H1 (cell line): Measurements from ENCODE around the gene GRK5. TPM values are rescaled to one million over a fixed set of nuclear protein-coding genes. Genes with fewer than 3 reads are reported as not detected.

Experiments used
- CTCF ChIA-PET: fragments of 300-600 bp; sonication (Branson Sonifier 250); formaldehyde crosslinking; loops from one replicate; lab custom pipeline; 2021; ENCODE audit not compliant: partially characterized antibody; lab: Charles Lee
- POLR2A ChIA-PET: fragments of 300-600 bp; sonication (Branson Sonifier 250); formaldehyde crosslinking; loops from one replicate; lab custom pipeline; 2021; ENCODE audit warnings: inconsistent platforms; ENCODE audit not compliant: partially characterized antibody; lab: Charles Lee
- DNase-seq, 2 experiments: peaks; one replicate each; pipeline versions ENCODE4 v3.0.0 to v3.0.0-alpha.2; 2010 to 2022; ENCODE audit warnings: low spot score in 2 of 2, low read depth in 1 of 2, mixed read lengths in 1 of 2
- FAIRE-seq: peaks from 2 replicates; lab custom pipeline; 2011; peaks lifted over from hg19 to GRCh38; lab: Jason Lieb, UNC
- H2AFZ ChIP-seq: 2 replicates; pipeline ENCODE4 v1.8.1; 2012; ENCODE audit warnings: low read length, inconsistent platforms
- H2AK5ac ChIP-seq: 2 replicates; pipeline ENCODE4 v1.6.1; 2013; ENCODE audit warnings: low read depth, low read length
- H2BK120ac ChIP-seq: replicated peaks from 2 replicates; pipeline ENCODE3; 2013; ENCODE audit warnings: low read depth, low read length, inconsistent platforms
- H2BK12ac ChIP-seq: 2 replicates; pipeline ENCODE4 v1.6.1; 2013; ENCODE audit warnings: low read depth, low read length
- H2BK15ac ChIP-seq: 2 replicates; pipeline ENCODE4 v1.6.1; 2013; ENCODE audit warnings: low read length
- H2BK20ac ChIP-seq: 2 replicates; pipeline ENCODE4 v1.6.1; 2013; ENCODE audit warnings: low read length
- H2BK5ac ChIP-seq: 2 replicates; pipeline ENCODE4 v1.6.1; 2013; ENCODE audit warnings: low read depth, low read length
- H3K14ac ChIP-seq: 2 replicates; pipeline ENCODE4 v1.6.1; 2013; ENCODE audit warnings: inconsistent platforms; ENCODE audit not compliant: insufficient read length
- H3K18ac ChIP-seq: 2 replicates; pipeline ENCODE4 v1.6.1; 2013; ENCODE audit warnings: low read length; ENCODE audit errors: extremely low read depth
- H3K23ac ChIP-seq: 2 replicates; pipeline ENCODE4 v1.6.1; 2013; ENCODE audit warnings: inconsistent platforms; ENCODE audit not compliant: insufficient read length
- H3K23me2 ChIP-seq: 2 replicates; pipeline ENCODE4 v1.6.1; 2013; ENCODE audit warnings: low read depth, low read length
- H3K27ac ChIP-seq: 2 replicates; pipeline ENCODE4 v1.6.1; 2011; ENCODE audit warnings: low read depth, low read length, inconsistent platforms
- H3K27me3 ChIP-seq, 4 experiments: replicated peaks in 1 of 4; 1 replicate in 1 of 4; 2 replicates in 3 of 4; pipeline versions ENCODE4 v1.6.1 to v1.8.1; 2011 to 2013; ENCODE audit warnings: low read length in 3 of 4, mild to moderate bottlenecking in 3 of 4, inconsistent platforms in 2 of 4, mixed read lengths in 2 of 4, moderate library complexity in 1 of 4; ENCODE audit not compliant: control insufficient read depth in 3 of 4, insufficient read depth in 3 of 4; ENCODE audit errors: extremely low read depth in 1 of 4
- H3K36me3 ChIP-seq, 4 experiments: 2 replicates each; pipeline versions ENCODE4 v1.6.1 to v1.8.1; 2011 to 2013; ENCODE audit warnings: mild to moderate bottlenecking in 4 of 4, low read length in 3 of 4, moderate library complexity in 2 of 4, control low read depth in 1 of 4, inconsistent platforms in 1 of 4; ENCODE audit not compliant: insufficient read depth in 4 of 4, control insufficient read depth in 2 of 4
- H3K4ac ChIP-seq: replicated peaks from 2 replicates; pipeline ENCODE3; 2013; ENCODE audit warnings: low read length, low read depth, mixed read lengths, inconsistent platforms; ENCODE audit not compliant: insufficient read length
- H3K4me1 ChIP-seq, 4 experiments: replicated peaks in 1 of 4; 1 replicate in 1 of 4; 2 replicates in 3 of 4; pipeline versions ENCODE4 v1.6.1 to v1.8.1; 2011 to 2013; ENCODE audit warnings: low read length in 3 of 4, inconsistent platforms in 2 of 4, mixed read lengths in 1 of 4; ENCODE audit not compliant: insufficient read depth in 4 of 4, control insufficient read depth in 3 of 4
- H3K4me2 ChIP-seq, 2 experiments: 2 replicates each; pipeline versions ENCODE4 v1.6.1 to v1.8.1; 2011 to 2013; ENCODE audit warnings: low read depth in 2 of 2, low read length in 2 of 2, control low read depth in 1 of 2, inconsistent platforms in 1 of 2, mild to moderate bottlenecking in 1 of 2; ENCODE audit not compliant: insufficient read depth in 1 of 2
- H3K4me3 ChIP-seq, 4 experiments: fragments of 200-600, 300-600 bp in 1 of 4; sonication (generic), shearing (Covaris generic), sonication (Bioruptor Twin) in 1 of 4; 2 replicates each; pipeline versions ENCODE4 v1.5.1 to v1.8.1; 2011 to 2016; ENCODE audit warnings: low read length in 4 of 4, low read depth in 3 of 4, control low read depth in 2 of 4, inconsistent platforms in 2 of 4, mild to moderate bottlenecking in 2 of 4, mixed read lengths in 1 of 4, moderate library complexity in 1 of 4; ENCODE audit not compliant: insufficient read depth in 2 of 4; ENCODE audit errors: extremely low read depth in 1 of 4
- H3K56ac ChIP-seq: replicated peaks from 2 replicates; pipeline ENCODE3; 2013; ENCODE audit warnings: low read depth, mild to moderate bottlenecking, mixed read lengths, low read length, inconsistent platforms; ENCODE audit not compliant: insufficient read length
- H3K79me1 ChIP-seq: 2 replicates; pipeline ENCODE4 v1.6.1; 2013; ENCODE audit warnings: low read depth, low read length, control low read depth
- H3K79me2 ChIP-seq, 2 experiments: 2 replicates each; pipeline versions ENCODE4 v1.6.1 to v1.8.1; 2012 to 2013; ENCODE audit warnings: low read length in 2 of 2, mild to moderate bottlenecking in 2 of 2, inconsistent platforms in 1 of 2; ENCODE audit not compliant: insufficient read depth in 2 of 2, control insufficient read depth in 1 of 2
- H3K9ac ChIP-seq, 4 experiments: replicated peaks in 1 of 4; 1 replicate in 1 of 4; 2 replicates in 3 of 4; pipeline versions ENCODE4 v1.6.1 to v1.8.1; 2011 to 2013; ENCODE audit warnings: low read depth in 3 of 4, low read length in 3 of 4, control low read depth in 2 of 4, mild to moderate bottlenecking in 2 of 4, moderate library complexity in 2 of 4, inconsistent platforms in 1 of 4; ENCODE audit errors: extremely low read depth in 1 of 4
- H3K9me3 ChIP-seq, 2 experiments: 2 replicates each; pipeline versions ENCODE4 v1.6.1 to v1.8.1; 2012 to 2013; ENCODE audit warnings: mild to moderate bottlenecking in 2 of 2, moderate library complexity in 2 of 2, control low read depth in 1 of 2, inconsistent platforms in 1 of 2, low read depth in 1 of 2, low read length in 1 of 2, mixed read lengths in 1 of 2; ENCODE audit not compliant: insufficient read depth in 2 of 2
- H4K20me1 ChIP-seq, 2 experiments: replicated peaks in 1 of 2; 2 replicates each; pipeline versions ENCODE3 to v1.8.1; 2011 to 2013; ENCODE audit warnings: inconsistent platforms in 2 of 2, low read length in 2 of 2, mild to moderate bottlenecking in 1 of 2; ENCODE audit not compliant: insufficient read depth in 2 of 2, control insufficient read depth in 1 of 2
- H4K5ac ChIP-seq: 2 replicates; pipeline ENCODE4 v1.6.1; 2013; ENCODE audit warnings: low read length, low read depth, mixed read lengths, inconsistent platforms; ENCODE audit not compliant: insufficient read length
- H4K8ac ChIP-seq: 2 replicates; pipeline ENCODE4 v1.8.0; 2013; ENCODE audit warnings: mild to moderate bottlenecking, moderate library complexity, low read length, inconsistent platforms; ENCODE audit not compliant: insufficient read depth; ENCODE audit errors: extremely low read depth
- H4K91ac ChIP-seq: replicated peaks from 2 replicates; pipeline ENCODE3; 2013; ENCODE audit warnings: low read length, mixed read lengths, inconsistent platforms; ENCODE audit not compliant: insufficient read length
- CBX5 ChIP-seq: fragments of 300-800, 300-1000 bp; sonication (generic); IDR thresholded peaks from 2 replicates; pipeline ENCODE4 v1.7.1; 2016; ENCODE audit warnings: antibody characterized with exemption, low read length, low read depth
- CBX8 ChIP-seq: fragments of 300-800, 300-1000 bp; sonication (generic); IDR thresholded peaks from 2 replicates; pipeline ENCODE4 v1.7.1; 2016; ENCODE audit warnings: low read depth, low read length, borderline replicate concordance
- HDAC6 ChIP-seq: IDR thresholded peaks from one replicate; pipeline ENCODE4 v1.7.1; 2012; ENCODE audit warnings: low read depth, mild to moderate bottlenecking, inconsistent platforms, low read length, moderate library complexity
- KDM4A ChIP-seq: IDR thresholded peaks from one replicate; pipeline ENCODE4 v1.7.1; 2012; ENCODE audit warnings: low read depth, mild to moderate bottlenecking, moderate library complexity, low read length, inconsistent platforms; ENCODE audit not compliant: severe bottlenecking
- PHF8 ChIP-seq: fragments of 200-600 bp; sonication (generic); conservative IDR thresholded peaks from 2 replicates; pipeline ENCODE4 v1.7.1; 2012; ENCODE audit warnings: low read depth, mild to moderate bottlenecking, inconsistent platforms, low read length, moderate library complexity
- POLR2AphosphoS5 ChIP-seq: IDR thresholded peaks from 2 replicates; pipeline ENCODE4 v1.6.1; 2011; ENCODE audit warnings: low read depth, low read length
- POU5F1 ChIP-seq: IDR thresholded peaks from 2 replicates; pipeline ENCODE4 v1.6.1; 2011; ENCODE audit warnings: low read depth, mild to moderate bottlenecking, low read length, moderate library complexity
- RBBP5 ChIP-seq: IDR thresholded peaks from 2 replicates; pipeline ENCODE4 v1.7.1; 2012; ENCODE audit warnings: low read depth, mild to moderate bottlenecking, inconsistent platforms, low read length, moderate library complexity, borderline replicate concordance
- SP1 ChIP-seq: IDR thresholded peaks from 2 replicates; pipeline ENCODE4 v1.6.1; 2011; ENCODE audit warnings: low read depth, low read length
- SP4 ChIP-seq: IDR thresholded peaks from 2 replicates; pipeline ENCODE4 v1.6.1; 2012; ENCODE audit warnings: low read length, inconsistent platforms
- SRF ChIP-seq: IDR thresholded peaks from 2 replicates; pipeline ENCODE4 v1.6.1; 2011; ENCODE audit warnings: mild to moderate bottlenecking, low read depth, low read length, moderate library complexity
- TEAD4 ChIP-seq: IDR thresholded peaks from 2 replicates; pipeline ENCODE4 v1.6.1; 2012; ENCODE audit warnings: low read depth, low read length, inconsistent platforms, mixed read lengths
- YY1 ChIP-seq: IDR thresholded peaks from 2 replicates; pipeline ENCODE4 v1.6.1; 2011; ENCODE audit warnings: low read depth, mild to moderate bottlenecking, low read length
- WGBS, 2 experiments: shearing (Covaris generic) in 1 of 2; methylation state at CpG; one replicate each; pipeline versions ENCODE4 v1.1.6 to v1.1.7; 2013 to 2015; ENCODE audit warnings: low lambda C conversion rate in 2 of 2, mixed read lengths in 2 of 2, inconsistent platforms in 1 of 2, low coverage in 1 of 2, missing lambda C conversion rate in 1 of 2; ENCODE audit not compliant: insufficient replicate concordance in 2 of 2, insufficient coverage in 1 of 2, insufficient read length in 1 of 2; ENCODE audit errors: extremely low coverage in 1 of 2, missing lambda C conversion rate in 1 of 2; 5-methylcytosine and 5-hydroxymethylcytosine counted together
- polyA plus RNA-seq, 7 experiments: library from polyadenylated mRNA; depleted of rRNA in 3 of 7; stranded (reverse) in 5 of 7; unstranded in 2 of 7; fragments of >200 nt in 5 of 7; fragments of 200-250 nt in 2 of 7; gene quantifications; 1 replicate in 5 of 7; 2 replicates in 1 of 7; 4 replicates in 1 of 7; pipeline versions ENCODE4 v1.2.1 to v1.2.3, GENCODE V29; 2011 to 2013; ENCODE audit warnings: missing spikeins in 2 of 7, mixed read lengths in 2 of 7
- total RNA-seq: library from RNA; stranded (reverse); fragmentation: NEBNext Ultra II Directional; extraction: Animal tissue kit (Norgen Biotek cat#: 25700); gene quantifications from 2 replicates; pipeline ENCODE4 v1.2.1, GENCODE V29; 2021
- TF ChIP-seq, protein P1 (sequence below): IDR thresholded peaks from 2 replicates; pipeline ENCODE4 v1.6.1; 2011; ENCODE audit warnings: low read depth, mild to moderate bottlenecking, low read length; ENCODE audit not compliant: insufficient read depth

GRK5 gene
- total and polyA plus RNA-seq, 2 of the 8 experiments (the other 6 are each of a cell fraction or from before 2014, with no cell fraction given) = 0.54 to 2.5 TPM

- Histone ChIP-seq H3K4me2 (no peak overlapping the region), H3K14ac (no peak overlapping the region)
- POLR2A ChIA-PET = no interaction called here
- TF ChIP-seq SP4 = no peak
- TF ChIP-seq, protein P1, sequence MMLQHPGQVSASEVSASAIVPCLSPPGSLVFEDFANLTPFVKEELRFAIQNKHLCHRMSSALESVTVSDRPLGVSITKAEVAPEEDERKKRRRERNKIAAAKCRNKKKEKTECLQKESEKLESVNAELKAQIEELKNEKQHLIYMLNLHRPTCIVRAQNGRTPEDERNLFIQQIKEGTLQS = no peak
- no peak for TF ChIP-seq PHF8
- TF ChIP-seq TEAD4 = no peak
- no peak for TF ChIP-seq RBBP5
- TF ChIP-seq HDAC6 = no peak
- no peak for TF ChIP-seq SP1
- TF ChIP-seq POU5F1 = no peak
- no peak for TF ChIP-seq YY1
- TF ChIP-seq CBX5 = no peak
- TF ChIP-seq POLR2AphosphoS5 = no peak
- TF ChIP-seq KDM4A = no peak
- TF ChIP-seq SRF = no peak
- TF ChIP-seq CBX8 = no peak
Measured at GRCh38 chr10:119333146-119333792, 125.9 kb downstream of the GRK5 start.

More at GRCh38 chr10:119333146-119333792, 125.9 kb downstream of the GRK5 start:
- no peak overlapping the region for H4K5ac ChIP-seq
- H3K18ac ChIP-seq = no peak overlapping the region
- H3K9ac ChIP-seq = no peak overlapping the region
- no peak overlapping the region for H3K23ac ChIP-seq
- no peaks in the 10 kb centered on the region for H4K20me1 ChIP-seq
- H3K4me3 ChIP-seq = no peak overlapping the region
- 87% methylated on average over 8 of the region's 8 CpGs; no CpG with 5 or more reads in 1 of the 2 experiments for WGBS, 2 experiments
- H3K79me2 ChIP-seq = no peaks in the 10 kb centered on the region
- FAIRE-seq (no peak), DNase-seq (no peak)
- H2AFZ ChIP-seq = no peak overlapping the region
- no peak overlapping the region for H2BK5ac ChIP-seq
- peaks cover 0 to 2% (median 0%) of the 10 kb centered on the region in 4 experiments; a peak in 3 of 7 replicates for H3K4me1 ChIP-seq
- no peak overlapping the region for H4K8ac ChIP-seq
- H3K4ac ChIP-seq = no peak overlapping the region
- no peaks in the 10 kb centered on the region for H3K23me2 ChIP-seq
- no peaks in the 10 kb centered on the region for H3K27me3 ChIP-seq
- no peak overlapping the region for H3K56ac ChIP-seq
- no peaks in the 10 kb centered on the region; a peak in 1 of 4 replicates for H3K9me3 ChIP-seq
- no peaks in the 10 kb centered on the region for H3K36me3 ChIP-seq
- no peak overlapping the region for H2BK120ac ChIP-seq
- CTCF ChIA-PET = interaction anchor here (0.7 to 3.7 kb wide), 14 partner anchors 10 to 157 kb away, joined by 3 to 14 read pairs (median 4); partner anchors contain the start of gene GRK5
- no peak overlapping the region for H2BK12ac ChIP-seq
- H3K79me1 ChIP-seq = no peaks in the 10 kb centered on the region
- no peak overlapping the region for H4K91ac ChIP-seq
- H2BK20ac ChIP-seq = no peak overlapping the region
- no peak overlapping the region for H3K27ac ChIP-seq
- H2BK15ac ChIP-seq = no peak overlapping the region
- H2AK5ac ChIP-seq = no peak overlapping the region
